NCI-H1694 treated with DMSO at 0.1 percent for 48 hours (cell line): Measurements from ENCODE around the gene POLR2E.

ENCODE experiments used
- DNase-seq: peaks from one replicate; lab custom pipeline; 2025; lab: John Stamatoyannopoulos, UW

The POLR2E gene

DNA sequence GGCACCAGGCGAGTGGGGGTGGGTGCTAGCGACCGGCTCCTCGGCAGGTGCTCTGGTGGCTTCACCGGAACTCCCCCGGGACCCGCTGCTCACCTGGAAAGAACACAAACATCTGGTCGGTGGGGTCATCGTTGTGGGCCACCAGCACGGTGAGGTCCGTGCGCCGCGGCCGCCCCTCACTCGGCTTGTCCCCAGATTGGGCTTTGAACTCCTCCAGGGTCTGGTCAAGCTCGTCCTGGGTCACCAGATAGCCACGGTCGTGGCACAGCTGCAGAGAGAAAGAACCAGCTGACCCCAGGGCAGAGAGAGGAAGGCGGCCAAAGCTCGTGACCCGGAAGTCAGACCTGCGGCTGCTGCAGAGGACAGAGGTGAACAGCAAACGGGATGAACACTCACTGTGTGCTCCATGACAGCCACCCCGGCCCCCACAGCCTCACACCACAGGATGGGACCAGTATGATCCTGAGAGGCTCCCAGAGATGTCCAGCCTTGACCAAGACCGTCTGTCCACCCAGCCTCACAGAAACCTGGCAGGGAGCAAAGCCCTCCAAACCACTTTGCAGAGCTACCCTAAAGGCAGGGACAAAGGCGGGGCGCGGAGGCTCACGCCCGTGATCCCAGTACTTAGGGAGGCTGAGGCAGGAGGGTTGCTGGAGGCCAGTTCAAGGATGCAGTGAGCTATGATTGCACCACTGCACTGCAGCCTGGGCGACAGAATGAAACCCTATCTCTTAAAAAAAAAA lies 1.2 kb downstream of the POLR2E start:
- DNase-seq, result no peak

DNA sequence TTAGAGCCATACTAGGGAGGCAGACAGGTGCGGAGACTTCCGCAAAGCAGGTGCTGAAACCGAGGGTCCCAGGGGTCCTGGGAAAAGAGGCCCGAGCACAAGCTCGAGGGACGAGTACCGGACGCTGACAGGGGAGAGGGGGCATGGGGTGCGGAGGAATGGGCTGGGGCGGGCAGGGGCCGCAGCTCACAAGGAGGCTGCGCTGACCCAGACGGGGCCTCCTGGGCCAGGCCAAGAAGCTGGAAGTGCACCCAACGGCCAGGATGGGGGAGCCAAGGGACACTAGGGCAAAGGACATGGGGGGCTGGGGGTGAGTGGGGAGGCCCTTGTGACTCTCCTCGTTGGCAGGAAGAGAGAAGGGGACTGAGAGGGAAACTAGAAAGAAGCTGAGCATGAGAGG lies 1.8 kb downstream of the POLR2E start:
- DNase-seq, result no peak

GRCh38 chr19:1091544-1092175 lies 3.5 kb downstream of the POLR2E start:
- no peak for DNase-seq

- no peak for DNase-seq
These were observed 4.2 kb downstream of the POLR2E start for GRCh38 chr19:1090731-1091543.

DNA sequence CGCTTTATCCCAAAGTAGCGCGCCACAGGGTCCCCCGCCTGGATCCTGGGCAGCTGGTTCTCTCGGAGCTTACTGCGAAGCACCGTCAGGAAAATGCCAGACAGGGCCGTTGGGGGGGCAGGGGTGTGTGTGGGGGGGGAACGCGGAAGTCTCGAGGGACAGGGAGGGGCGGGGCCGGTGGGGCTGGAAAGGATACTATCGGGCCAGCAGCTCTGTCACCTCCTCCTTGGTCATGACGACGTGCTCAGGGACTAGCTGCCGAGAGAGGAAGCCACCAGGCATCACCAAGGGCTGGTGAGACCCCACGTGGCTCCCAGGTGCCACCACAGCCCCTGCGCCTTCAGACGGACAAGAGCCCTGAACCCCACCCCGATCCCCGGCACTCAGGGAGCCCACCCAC lies 5.3 kb downstream of the POLR2E start:
- DNase-seq, result no peak

DNA sequence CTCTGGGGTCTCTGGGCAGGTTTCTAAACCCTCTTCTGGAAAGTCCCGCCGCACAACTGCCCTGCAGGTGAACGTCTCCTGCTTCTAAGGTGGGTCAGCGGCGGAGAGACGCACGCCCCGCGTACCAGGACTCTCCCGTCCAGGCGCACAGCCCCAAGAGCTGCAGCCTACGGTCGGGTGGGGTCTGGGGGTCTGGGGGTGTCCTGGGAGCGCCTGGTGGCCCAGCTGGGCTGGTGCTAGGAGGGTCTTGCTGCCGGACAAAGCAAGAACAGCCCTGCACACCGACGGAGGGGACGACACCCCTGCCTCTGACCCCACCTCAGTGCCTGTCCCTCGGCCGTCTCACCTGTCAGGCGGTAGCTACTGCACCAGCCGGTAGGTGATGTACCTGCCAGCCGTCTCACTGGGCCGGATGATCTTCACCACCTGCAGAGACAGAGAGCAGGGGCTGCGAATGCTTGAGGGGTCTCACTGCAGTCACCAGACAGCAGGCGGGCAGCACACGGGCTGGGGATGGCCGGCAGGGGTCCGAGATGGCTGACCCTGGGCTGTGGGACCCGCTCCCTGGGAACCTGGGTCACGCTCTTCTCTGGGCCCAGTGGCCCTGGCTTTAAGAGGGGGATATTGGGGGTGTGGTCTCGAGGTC lies 5.9 kb downstream of the POLR2E start:
- DNase-seq, result no peak

DNA sequence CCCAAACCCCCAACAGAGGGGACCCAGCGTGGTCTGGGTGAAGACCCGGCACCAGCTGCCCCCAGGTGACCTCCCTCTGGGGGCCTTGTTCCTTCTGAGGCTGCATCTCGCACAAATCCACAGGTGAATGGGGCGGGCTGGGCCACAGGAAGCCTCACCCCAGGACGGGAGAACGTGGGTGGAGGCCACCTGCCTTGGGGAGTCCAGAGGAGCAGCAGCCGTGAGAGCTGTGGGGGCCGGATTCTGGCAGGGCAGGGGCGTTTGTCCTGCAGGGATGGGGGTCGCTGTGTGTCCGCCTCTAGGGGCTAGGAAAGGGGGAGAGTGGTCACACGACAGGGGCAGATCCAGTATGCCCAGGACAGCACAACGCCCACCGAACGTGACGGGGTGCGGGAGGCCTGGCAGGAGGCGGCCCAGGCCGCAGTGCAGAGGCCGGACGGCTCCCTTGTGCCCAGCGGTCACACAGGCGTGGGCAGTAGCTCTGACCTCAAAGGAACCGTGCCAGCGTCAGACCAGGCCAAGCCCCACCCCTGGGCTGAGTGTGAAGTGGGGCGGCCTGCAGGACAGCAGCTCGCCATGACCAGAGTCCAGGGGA lies 6.7 kb downstream of the POLR2E start:
- no peak for DNase-seq

GRCh38 chr19:1087813-1088415 lies 7.3 kb downstream of the POLR2E start:
- no peak for DNase-seq

GRCh38 chr19:1086613-1087012 lies 8.6 kb downstream of the POLR2E start:
- DNase-seq, result no peak

DNA sequence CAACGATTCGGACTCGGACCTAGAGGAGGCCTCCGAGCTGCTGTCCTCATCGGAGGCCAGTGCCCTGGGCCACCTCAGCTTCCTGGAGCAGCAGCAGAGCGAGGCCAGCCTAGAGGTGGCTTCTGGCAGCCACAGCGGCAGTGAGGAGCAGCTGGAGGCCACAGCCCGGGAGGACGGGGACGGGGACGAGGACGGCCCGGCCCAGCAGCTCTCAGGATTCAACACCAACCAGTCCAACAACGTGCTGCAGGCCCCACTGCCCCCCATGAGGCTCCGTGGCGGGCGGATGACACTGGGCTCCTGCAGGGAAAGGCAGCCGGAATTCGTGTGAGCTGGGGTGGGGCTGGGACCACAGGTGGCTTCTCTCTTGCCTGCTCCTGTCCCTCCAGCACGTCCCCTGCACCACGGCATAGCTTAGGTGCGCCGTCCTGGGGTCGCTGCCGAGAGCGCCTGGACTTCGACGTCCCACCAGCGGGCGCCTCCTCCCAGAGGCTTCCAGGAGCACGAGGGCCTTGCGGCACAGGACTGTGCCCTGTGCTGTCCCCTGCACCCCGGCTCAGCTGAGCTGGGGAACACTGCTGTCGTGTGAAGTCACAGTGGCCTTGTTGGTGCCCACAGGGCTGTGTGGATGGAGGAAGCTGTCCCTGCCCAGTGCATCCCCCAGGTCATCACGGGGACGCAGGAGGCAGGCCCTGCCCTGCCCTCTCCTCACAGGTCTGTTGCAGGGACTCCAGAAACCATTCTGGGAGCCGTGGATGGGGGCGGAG lies 9.3 kb downstream of the POLR2E start:
- DNase-seq, result no peak

GRCh38 chr19:1085053-1085658 lies 10.0 kb downstream of the POLR2E start:
- DNase-seq, result no peak

DNA sequence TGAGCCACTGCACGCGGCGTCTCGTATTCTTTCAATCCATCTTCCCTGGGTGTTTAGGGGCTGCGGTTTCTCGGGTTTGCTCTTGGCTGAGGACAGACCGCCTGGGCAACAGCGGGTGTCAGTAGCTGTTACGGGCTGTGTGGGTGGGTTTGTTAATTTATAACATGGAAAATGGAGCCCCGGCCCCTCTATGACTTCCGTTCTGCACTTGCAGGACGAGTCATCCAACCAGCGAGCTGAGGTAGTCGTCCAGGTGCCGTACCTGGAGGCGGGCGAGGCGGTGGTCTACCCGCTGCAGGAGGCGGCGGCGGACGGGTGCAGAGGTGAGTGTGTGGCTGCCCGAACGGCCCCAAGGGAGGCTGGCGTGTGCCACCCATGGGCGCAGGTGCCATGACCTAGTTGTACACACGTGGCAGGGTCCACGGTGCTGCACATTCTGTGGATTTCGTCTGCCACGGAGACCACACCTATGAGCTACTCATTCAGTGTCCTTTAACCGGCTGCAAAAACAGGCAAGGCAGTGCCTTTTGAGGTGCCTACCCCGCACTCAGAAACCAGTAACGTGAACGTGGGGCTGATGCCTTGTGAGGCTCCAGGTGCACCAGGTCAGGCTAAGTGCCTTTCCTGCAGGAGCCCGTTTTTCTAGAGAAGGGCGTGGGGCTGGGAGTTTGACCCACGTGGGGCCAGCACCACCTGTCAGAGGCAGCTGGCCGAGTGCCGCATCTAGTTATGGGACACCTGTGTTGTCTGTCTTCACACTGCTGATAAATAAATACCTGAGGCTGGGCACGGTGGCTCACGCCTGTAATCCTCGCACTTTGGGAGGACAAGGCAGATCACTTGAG lies 10.9 kb downstream of the POLR2E start:
- DNase-seq, result no peak

DNA sequence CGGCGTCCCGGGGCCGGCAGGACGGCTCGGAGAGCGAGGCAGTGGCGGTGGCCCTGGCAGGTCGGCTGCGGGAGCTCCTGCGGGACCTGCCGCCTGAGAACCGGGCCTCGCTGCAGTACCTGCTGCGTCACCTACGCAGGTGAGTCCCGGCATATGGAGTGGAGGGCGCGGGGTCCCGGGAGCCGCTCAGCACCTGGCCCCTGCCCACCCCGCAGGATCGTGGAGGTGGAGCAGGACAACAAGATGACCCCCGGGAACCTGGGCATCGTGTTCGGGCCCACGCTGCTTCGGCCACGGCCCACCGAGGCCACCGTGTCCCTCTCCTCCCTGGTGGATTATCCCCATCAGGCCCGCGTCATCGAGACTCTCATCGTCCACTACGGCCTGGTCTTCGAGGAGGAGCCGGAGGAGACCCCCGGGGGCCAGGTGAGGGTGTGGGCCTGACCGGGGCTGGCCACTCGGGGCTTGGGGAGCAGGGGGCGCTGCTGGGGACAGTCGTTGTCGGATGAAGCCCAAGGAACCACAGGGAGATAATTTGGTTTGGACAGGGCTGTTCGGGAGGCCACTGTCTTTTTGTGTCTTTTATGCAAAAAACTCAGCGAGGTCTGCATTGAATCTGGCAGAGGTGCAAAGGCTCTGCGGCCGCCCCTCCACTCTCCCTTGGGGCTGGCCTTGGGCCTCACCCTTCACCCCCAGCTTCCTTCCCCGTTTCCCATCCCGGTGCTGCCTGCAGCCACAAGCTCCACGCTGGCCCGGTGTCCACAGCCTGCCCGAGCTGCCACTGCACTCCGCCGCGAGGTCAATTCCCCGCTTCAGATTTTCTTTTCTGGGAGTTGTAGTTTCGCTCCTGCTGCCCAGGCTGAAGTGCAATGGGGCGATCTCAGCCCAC lies 12.0 kb downstream of the POLR2E start:
- no peak for DNase-seq

- peak; percentile 9 for DNase-seq
These were observed 12.8 kb downstream of the POLR2E start for GRCh38 chr19:1082165-1082927.

DNA sequence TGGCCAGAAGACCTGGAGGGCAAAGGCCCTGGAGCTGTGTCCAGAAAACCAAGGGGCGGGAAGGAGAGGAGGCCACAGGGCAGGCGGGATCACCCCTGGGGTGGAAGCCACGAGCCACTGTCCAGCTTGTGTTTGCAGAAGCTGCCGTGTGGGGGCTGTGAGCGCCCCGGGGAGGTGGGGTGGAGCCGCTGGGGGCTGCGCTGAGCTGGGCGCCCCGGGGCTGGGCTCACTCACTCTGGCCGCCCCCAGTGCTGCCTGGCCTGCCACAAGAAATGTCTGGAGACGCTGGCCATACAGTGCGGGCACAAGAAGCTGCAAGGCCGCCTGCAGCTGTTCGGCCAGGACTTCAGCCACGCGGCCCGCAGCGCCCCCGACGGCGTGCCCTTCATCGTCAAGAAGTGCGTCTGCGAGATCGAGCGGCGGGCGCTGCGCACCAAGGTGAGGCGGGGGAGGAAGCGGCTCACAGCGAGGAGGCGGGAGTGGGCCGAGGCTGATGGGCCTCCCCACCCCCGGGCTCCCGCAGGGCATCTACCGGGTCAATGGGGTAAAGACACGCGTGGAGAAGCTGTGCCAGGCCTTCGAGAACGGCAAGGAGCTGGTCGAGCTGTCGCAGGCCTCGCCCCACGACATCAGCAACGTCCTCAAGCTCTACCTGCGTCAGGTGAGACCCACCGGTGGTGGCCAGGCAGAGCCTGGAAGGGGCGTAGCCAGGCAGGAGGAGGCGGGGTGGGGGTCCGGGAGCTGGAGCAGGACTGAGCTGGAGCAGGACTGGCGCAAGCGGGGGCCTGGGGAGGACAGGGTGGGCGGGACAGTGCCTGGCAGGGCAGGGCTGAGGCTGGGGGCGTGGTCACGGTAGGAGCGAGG lies 13.6 kb downstream of the POLR2E start:
- no peak for DNase-seq

DNA sequence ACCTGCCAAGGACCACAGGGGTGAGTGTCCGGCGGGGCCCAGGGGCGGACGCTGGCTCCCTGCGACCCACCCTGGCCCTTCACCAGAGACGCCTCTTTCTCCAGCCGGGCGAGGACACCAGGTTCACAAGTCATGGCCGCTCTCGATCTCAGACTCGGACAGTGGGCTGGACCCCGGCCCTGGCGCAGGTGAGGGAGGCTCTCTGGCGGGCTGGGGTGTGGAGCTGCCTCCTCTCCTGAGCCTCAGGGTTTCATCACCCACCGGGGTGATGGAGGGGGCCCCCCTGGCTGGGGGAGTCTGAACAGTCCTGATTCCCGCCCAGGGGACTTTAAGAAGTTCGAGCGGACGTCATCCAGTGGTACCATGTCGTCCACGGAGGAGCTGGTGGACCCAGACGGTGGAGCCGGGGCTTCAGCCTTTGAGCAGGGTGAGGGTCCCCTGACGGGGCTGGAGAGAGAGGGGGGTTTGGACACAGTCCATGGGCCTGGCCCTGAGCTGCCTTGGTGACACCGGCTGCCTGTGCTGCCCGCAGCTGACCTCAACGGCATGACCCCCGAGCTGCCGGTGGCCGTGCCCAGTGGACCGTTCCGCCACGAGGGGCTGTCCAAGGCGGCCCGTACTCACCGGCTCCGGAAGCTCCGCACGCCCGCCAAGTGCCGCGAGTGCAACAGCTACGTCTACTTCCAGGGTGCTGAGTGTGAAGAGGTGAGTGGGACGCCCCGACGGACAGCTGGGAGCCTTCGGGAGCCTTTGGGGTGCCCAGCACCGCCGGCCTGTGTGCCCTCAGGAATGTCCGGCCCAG lies 14.6 kb downstream of the POLR2E start:
- DNase-seq, result no peak
